ENCODE results near the gene FAIM2.
"Not testable (repeated sequence)": the region's sequence is repeated elsewhere in the genome, so short reads cannot be mapped to it uniquely, and the experiment has no call there.

Gene FAIM2

GRCh38 chr12:49860921-49861320, 42.8 kb downstream of the FAIM2 start:
- not testable (repeated sequence) for DNase-seq (ENCODE audit: low read depth)

- DNase-seq (ENCODE audit: low read depth): not testable (repeated sequence)
These were observed 47.8 kb downstream of the FAIM2 start for GRCh38 chr12:49855890-49856289.

- DNase-seq (ENCODE audit: low read depth): no peak
These were observed 48.7 kb downstream of the FAIM2 start for GRCh38 chr12:49854976-49855375.

DNA sequence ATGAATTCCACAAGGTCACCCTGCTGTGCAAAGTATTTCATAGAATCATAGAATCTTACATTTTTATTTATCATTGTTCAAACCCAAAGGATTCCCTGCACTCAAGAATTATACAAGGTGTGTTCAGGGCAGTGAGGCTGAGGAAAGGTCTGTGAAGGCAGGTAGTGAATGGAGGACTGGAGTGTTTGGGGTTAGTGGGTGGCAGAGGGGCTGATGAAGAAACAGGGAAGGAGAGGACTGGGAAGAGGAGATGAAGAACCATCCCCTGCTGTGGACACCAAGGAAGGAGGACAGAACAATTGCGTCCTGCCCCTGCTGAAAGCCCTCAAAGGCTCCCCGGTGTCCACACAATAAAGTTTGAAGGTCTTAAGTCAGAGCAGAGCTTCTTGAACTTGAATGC, 50.0 kb downstream of the FAIM2 start:
- no peak for DNase-seq (ENCODE audit: low read depth)

DNA sequence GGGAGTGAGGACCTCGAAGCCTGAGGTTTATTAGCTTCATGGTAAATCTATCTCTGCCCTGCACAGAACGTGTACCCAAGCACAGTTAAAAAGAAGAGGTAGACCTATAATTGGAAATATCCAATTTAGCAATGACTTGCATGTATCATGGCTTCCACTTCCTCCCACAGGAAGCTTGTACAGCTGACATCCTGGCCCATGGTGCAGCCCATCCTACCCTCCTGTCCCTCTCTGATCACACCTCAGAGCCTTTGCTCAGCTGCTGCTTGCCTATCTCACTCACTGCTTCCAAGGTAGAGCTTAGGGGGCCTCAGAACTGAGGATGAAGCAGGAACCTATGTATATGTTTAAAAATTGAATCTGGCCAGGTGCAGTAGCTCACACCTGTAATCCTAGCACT, 56.5 kb downstream of the FAIM2 start:
- DNase-seq (ENCODE audit: low read depth): no peak

DNA sequence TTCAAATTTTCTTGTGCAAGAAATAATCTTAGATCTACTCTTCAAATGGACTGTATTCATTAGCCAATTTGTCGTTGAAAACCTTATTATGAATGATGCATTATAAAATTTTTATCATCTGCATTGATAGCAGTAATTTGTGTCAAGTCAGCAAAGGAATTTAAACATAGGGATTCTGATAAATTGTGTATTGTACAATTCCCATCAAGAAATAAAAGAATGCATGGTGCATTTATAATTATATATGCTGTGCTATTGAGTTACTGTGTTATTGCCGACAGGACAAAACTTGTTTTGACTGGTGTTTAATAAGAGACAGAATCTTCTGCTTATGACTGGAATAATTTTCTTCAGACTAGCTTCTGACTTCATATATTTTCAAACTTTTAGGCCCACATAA, 57.7 kb downstream of the FAIM2 start:
- no peak for DNase-seq (ENCODE audit: low read depth)

DNA sequence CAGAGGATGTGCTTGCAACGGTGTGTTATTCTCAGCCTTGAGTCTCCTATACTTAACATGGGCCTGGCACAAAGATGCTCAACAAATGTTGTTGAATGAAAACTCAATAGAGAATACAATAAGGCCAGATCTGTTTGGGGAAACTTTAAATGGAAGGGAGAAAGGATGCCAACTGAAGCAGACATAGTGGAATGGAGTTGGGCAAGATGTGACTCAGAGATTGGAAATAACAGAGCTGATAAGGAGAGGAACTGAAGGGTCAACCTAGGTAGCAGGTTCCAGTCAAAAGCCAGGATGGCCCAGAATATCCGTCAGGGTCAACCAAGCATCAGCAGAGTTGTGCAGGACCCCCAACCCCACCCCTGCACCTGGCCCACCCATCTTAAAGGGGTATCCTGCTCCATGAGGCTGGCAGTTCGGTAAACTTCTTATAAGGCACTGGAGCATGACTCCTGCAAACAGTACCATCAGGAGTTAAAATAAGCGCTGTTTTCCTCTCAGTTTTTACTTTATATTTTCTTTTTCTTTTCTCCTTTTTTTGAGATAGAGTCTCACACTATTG, 59.7 kb downstream of the FAIM2 start:
- no peak for DNase-seq (ENCODE audit: low read depth)

GRCh38 chr12:49843411-49843810, 60.3 kb downstream of the FAIM2 start:
- no peak for DNase-seq (ENCODE audit: low read depth)

- DNase-seq (ENCODE audit: low read depth): peak; percentile 81
These were observed 61.0 kb downstream of the FAIM2 start, which contains the start of gene BCDIN3D for GRCh38 chr12:49842519-49843352. Gene BCDIN3D, minus strand, starts transcription at chr12:49843106. Its CDS starts 19 bp downstream, at chr12:49843087.

GRCh38 chr12:49838973-49839633, 64.6 kb downstream of the FAIM2 start:
- DNase-seq (ENCODE audit: low read depth): peak; percentile 12

GRCh38 chr12:49832836-49833421, 70.8 kb downstream of the FAIM2 start:
- DNase-seq (ENCODE audit: low read depth): no peak

DNA sequence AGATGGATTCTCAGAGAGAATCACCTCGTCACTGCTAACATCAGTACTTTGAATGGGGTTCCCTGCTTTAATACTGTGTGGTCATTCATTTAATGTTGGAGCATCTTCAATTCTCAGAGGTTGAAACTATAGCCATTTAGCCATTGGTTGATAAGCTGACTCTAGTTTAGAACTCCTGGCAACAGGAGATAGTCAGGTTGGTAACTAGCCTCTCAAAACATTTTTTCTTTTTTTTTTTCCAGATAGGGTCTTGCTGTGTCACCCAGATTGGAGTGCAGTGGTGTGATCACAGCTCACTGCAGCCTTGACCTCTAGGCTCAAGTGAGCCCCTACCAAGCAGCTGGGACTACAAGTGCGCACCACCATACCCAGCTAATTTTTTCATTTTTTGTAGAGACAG, 72.0 kb downstream of the FAIM2 start:
- DNase-seq (ENCODE audit: low read depth): no peak

GRCh38 chr12:49828133-49829091, 75.3 kb downstream of the FAIM2 start, which contains the start of gene NCKAP5L:
Gene NCKAP5L, minus strand, starts transcription at chr12:49828413. Its CDS starts 24,369 bp downstream, at chr12:49804044.
- peak; percentile 84 for DNase-seq (ENCODE audit: low read depth)

DNA sequence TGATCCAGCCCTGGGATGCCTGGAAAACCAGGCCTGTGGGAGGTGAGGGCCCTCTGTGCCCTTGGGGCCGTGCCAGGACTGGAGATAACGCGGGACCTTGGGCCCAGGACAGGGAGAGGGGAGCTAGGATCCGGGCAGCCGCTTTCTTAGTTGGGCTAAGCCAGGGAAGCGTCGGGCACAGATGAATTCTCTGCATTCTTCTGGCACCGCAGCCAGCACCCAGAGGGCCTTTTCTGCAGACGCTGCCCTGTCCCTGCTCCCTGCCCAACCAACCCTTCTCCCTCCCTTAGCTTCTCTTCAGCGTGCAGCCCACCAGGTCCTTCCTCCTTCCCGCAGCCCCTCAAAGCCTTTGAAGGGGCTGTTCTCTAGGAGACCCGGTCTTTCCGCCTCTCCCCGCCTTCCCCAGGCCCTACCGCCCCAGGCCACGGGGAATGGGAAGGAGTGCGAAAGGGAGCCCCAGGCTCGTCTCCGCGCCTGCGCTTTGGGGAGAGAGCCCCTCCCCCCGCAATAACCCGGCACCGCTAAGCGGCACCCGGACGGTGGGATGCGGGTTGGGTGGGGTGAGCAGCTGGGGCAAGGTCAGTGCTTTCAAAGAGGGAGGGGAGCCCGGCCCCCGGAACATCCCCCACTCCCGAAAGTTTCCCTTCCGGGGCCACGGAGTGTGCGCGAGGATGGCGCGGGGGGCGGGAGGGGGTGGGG, 76.2 kb downstream of the FAIM2 start:
- DNase-seq (ENCODE audit: low read depth): peak; percentile 66

DNA sequence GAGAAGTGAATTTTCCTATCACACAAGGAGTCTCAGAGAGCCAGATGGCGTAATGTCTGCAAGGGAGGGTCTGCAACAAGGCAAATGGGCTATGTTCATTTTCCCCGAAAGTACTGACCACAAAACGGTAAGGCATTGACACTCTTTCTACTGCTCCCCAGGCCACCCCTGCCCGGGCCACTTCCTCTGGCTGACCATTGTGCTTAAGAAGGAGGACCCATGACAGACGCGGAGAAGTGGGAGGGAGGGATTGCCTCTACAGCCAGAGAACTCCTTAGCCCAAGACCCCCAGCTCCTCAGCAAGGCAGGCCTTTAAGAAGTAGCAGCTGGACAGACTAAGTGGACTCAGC, 76.7 kb downstream of the FAIM2 start:
- DNase-seq (ENCODE audit: low read depth): no peak

GRCh38 chr12:49825971-49826421, 77.7 kb downstream of the FAIM2 start:
- no peak for DNase-seq (ENCODE audit: low read depth)

DNA sequence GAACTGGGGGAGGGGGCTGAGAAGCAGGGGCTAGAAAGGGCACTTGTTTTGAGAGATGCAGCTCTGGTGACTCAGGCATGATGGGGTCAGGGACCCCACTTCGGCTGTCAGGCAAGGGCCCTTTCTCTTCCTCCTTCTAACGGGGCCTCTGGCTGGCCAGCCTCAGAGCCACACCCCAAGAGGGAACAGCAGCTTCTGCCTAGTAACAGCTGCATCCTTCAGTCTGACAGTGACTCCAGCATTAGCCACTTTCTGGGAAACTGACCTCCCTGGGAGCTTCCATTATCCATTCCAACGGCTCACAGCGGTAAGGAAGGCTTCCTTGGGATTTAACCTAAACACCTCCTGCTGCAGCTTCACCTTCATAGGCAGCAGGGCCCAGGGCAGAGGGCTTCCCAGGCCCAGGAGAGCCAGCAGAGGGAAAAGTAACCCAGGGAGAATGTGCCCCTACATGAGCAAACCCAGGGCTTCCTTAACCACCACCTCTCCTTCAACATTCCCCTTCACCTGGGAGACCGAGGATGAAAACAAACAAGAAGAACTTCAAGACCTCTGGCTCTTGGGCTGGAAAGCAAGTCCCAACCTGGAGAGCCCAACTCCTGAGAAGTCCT, 78.2 kb downstream of the FAIM2 start:
- DNase-seq (ENCODE audit: low read depth): no peak

GRCh38 chr12:49824895-49825294, 78.8 kb downstream of the FAIM2 start:
- no peak for DNase-seq (ENCODE audit: low read depth)

DNA sequence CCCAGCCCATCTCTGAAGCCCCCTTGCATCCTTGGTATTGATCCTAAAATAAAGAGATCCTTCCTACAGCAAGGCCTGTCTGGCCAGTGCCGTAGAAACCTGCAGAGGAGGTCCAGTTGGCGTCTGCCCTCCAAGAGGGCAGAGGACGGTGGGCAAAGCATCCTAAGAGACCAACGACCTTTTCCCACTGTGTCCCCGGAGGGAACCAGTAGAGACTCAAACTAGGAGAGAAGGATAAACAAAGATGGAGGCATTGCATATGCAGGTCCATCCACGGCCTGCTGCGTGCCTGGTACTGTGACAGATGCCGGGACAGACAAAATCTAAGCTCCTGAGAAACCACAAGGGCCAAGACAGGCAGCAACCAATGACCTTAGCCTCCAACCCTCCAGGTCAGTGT, 79.3 kb downstream of the FAIM2 start:
- no peak for DNase-seq (ENCODE audit: low read depth)

DNA sequence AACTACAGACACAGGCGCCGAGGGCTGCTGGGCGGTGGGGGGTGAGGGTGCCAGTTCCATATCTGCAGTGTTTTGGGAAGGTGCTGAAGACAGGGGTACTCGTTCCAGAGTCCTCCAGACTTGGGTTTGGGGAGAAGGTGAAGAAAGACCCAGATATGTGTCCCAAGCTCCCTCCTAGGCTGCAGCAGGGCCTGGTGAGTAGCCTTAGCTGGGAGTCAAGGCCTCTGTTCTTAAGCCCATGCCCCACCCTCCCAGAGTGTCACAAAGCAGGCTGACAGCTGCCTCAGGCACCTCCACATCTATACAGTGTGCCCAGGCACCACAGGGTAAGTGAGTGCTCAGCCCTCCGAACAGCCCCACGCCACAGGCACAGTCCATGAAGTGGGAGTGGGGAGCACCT, 79.7 kb downstream of the FAIM2 start:
- DNase-seq (ENCODE audit: low read depth): no peak
